Smooth muscle cell (in vitro differentiated cells): Measurements from ENCODE around the gene LCN12. TPM values are rescaled to one million over a fixed set of nuclear protein-coding genes. Genes with fewer than 3 reads are reported as not detected.

Source experiments
- DNase-seq: peaks from one replicate; lab custom pipeline; 2025; ENCODE audit not compliant: unreplicated experiment; lab: John Stamatoyannopoulos, UW
- H2AFZ ChIP-seq: fragments of 200-600 bp; sonication (generic); 2 replicates; pipeline ENCODE4 v1.6.0; 2016; ENCODE audit warnings: antibody characterized with exemption, low read depth, mild to moderate bottlenecking
- H3F3A ChIP-seq: fragments of 200-600 bp; sonication (generic); 2 replicates; pipeline ENCODE4 v1.6.0; 2017; ENCODE audit warnings: antibody characterized with exemption, low read depth
- H3K27ac ChIP-seq: fragments of 200-600 bp; sonication (generic); 2 replicates; pipeline ENCODE4 v1.5.1; 2016; ENCODE audit warnings: low read depth, mild to moderate bottlenecking
- H3K27me3 ChIP-seq: fragments of 200-600 bp; sonication (generic); 2 replicates; pipeline ENCODE4 v1.6.1; 2016; ENCODE audit warnings: low read depth, mild to moderate bottlenecking
- H3K36me3 ChIP-seq: fragments of 200-600 bp; sonication (generic); 2 replicates; pipeline ENCODE4 v1.5.1; 2016; ENCODE audit warnings: low read depth
- H3K4me1 ChIP-seq: fragments of 200-600 bp; sonication (generic); 2 replicates; pipeline ENCODE4 v1.5.1; 2016; ENCODE audit warnings: low read depth
- H3K4me2 ChIP-seq: fragments of 200-600 bp; sonication (generic); 2 replicates; pipeline ENCODE4 v1.6.0; 2016; ENCODE audit warnings: mild to moderate bottlenecking
- H3K4me3 ChIP-seq: fragments of 200-600 bp; sonication (generic); 2 replicates; pipeline ENCODE4 v1.5.1; 2016; ENCODE audit warnings: mild to moderate bottlenecking
- H3K79me2 ChIP-seq: fragments of 200-600 bp; sonication (generic); 2 replicates; pipeline ENCODE4 v1.6.0; 2016; ENCODE audit warnings: low read depth, mild to moderate bottlenecking
- H3K9ac ChIP-seq: fragments of 200-600 bp; sonication (generic); 2 replicates; pipeline ENCODE4 v1.6.0; 2016; ENCODE audit warnings: low read depth
- H3K9me3 ChIP-seq: fragments of 200-600 bp; sonication (generic); replicated peaks from 2 replicates; pipeline ENCODE4 v1.5.1; 2016; ENCODE audit warnings: low read depth
- H4K20me1 ChIP-seq: fragments of 200-600 bp; sonication (generic); 2 replicates; pipeline ENCODE4 v1.6.0; 2016; ENCODE audit warnings: low read depth
- CTCF ChIP-seq: fragments of 200-600 bp; sonication (generic); IDR thresholded peaks from 2 replicates; pipeline ENCODE4 v1.5.1; 2017; ENCODE audit warnings: borderline replicate concordance, mild to moderate bottlenecking, antibody characterized with exemption; ENCODE audit not compliant: insufficient read depth, poor library complexity, severe bottlenecking
- WGBS: methylation state at CpG from one replicate; pipeline ENCODE4 v1.1.7; 2016; ENCODE audit warnings: low lambda C conversion rate; 5-methylcytosine and 5-hydroxymethylcytosine counted together
- polyA plus RNA-seq: library from polyadenylated mRNA; unstranded; fragments of >200 nt; fragmentation: Nextera tagmentation; extraction: Ambion mirVana; gene quantifications from 2 replicates; pipeline ENCODE4 v1.2.1, GENCODE V29; 2016
- total RNA-seq: library from RNA; depleted of rRNA; stranded (reverse); fragments of >200 nt; gene quantifications from 2 replicates; pipeline ENCODE4 v1.2.3, GENCODE V29; 2014

The LCN12 gene
- total and polyA plus RNA-seq, 2 experiments from 2014 or later: not detected

GRCh38 chr9:136935651-136936050 lies 16.4 kb upstream of the LCN12 start:
- H3K9me3 ChIP-seq: no peaks in the 10 kb centered on the region
- H3K27ac ChIP-seq: no peak overlapping the region
- H3K27me3 ChIP-seq: no peaks in the 10 kb centered on the region
- no peak overlapping the region for H3K9ac ChIP-seq
- 86% methylated on average over 3 of the region's 3 CpGs for WGBS
- no peaks in the 10 kb centered on the region for H3K79me2 ChIP-seq
- no peaks in the 10 kb centered on the region for H3K36me3 ChIP-seq
- no peaks in the 10 kb centered on the region for H3K4me1 ChIP-seq
- H3K4me3 ChIP-seq: no peak overlapping the region
- no peak for DNase-seq
- no peak overlapping the region for H3K4me2 ChIP-seq
- H2AFZ ChIP-seq: no peak overlapping the region
- no peak for TF ChIP-seq CTCF
- no peaks in the 10 kb centered on the region for H3F3A ChIP-seq
- no peaks in the 10 kb centered on the region for H4K20me1 ChIP-seq

- peaks cover under 1% of the 10 kb centered on the region for H4K20me1 ChIP-seq
- H3K4me3 ChIP-seq: no peak overlapping the region
- WGBS: 92% methylated on average over 8 of the region's 8 CpGs
- H3K27me3 ChIP-seq: no peaks in the 10 kb centered on the region
- no peaks in the 10 kb centered on the region for H3K4me1 ChIP-seq
- no peaks in the 10 kb centered on the region for H3K9me3 ChIP-seq
- no peaks in the 10 kb centered on the region for H3K79me2 ChIP-seq
- H2AFZ ChIP-seq: no peak overlapping the region
- H3F3A ChIP-seq: no peaks in the 10 kb centered on the region
- no peak overlapping the region for H3K9ac ChIP-seq
- no peaks in the 10 kb centered on the region for H3K36me3 ChIP-seq
- no peak overlapping the region for H3K27ac ChIP-seq
- no peak overlapping the region for H3K4me2 ChIP-seq
- TF ChIP-seq CTCF: no peak
- no peak for DNase-seq
These were observed 15.4 kb upstream of the LCN12 start for GRCh38 chr9:136936645-136937170.

- no peak overlapping the region for H3K9ac ChIP-seq
- WGBS: 94% methylated on average over 15 of the region's 15 CpGs
- H3K4me2 ChIP-seq: no peak overlapping the region
- no peaks in the 10 kb centered on the region for H3F3A ChIP-seq
- H3K4me3 ChIP-seq: no peak overlapping the region
- H3K27ac ChIP-seq: no peak overlapping the region
- no peaks in the 10 kb centered on the region for H3K27me3 ChIP-seq
- no peak for DNase-seq
- no peaks in the 10 kb centered on the region for H3K9me3 ChIP-seq
- TF ChIP-seq CTCF: no peak
- no peaks in the 10 kb centered on the region for H3K36me3 ChIP-seq
- peaks cover 3% of the 10 kb centered on the region for H3K79me2 ChIP-seq
- no peaks in the 10 kb centered on the region for H3K4me1 ChIP-seq
- no peak overlapping the region for H2AFZ ChIP-seq
- peaks cover 7% of the 10 kb centered on the region for H4K20me1 ChIP-seq
These were observed 14.7 kb upstream of the LCN12 start for GRCh38 chr9:136937186-136938001.
